ENCODE measurements around the gene KREMEN2. TPM values are rescaled to one million over a fixed set of nuclear protein-coding genes. Genes with fewer than 3 reads are reported as not detected.
"Not testable (repeated sequence)": the region's sequence is repeated elsewhere in the genome, so short reads cannot be mapped to it uniquely, and the experiment has no call there.

KREMEN2 gene
- 1 to 10 TPM; 1.0 to 3.3 (median 1.6) TPM for polyA plus RNA-seq (ENCODE audit: insufficient read length in 4 of 4)

- DNase-seq (ENCODE audit: low read depth in 4 of 4, low spot score in 3 of 4): no peak
Measured at GRCh38 chr16:2963723-2964474, at the start of gene KREMEN2. Gene KREMEN2 (plus strand): TSS chr16:2964275. CDS start chr16:2964521, 246 bp downstream.

GRCh38 chr16:2915196-2915929 lies 48.7 kb upstream of the KREMEN2 start:
- DNase-seq (ENCODE audit: low read depth in 4 of 4, low spot score in 3 of 4): no peak

- peak in 3 of 4 donors; percentile 56 to 68 (median 65) for DNase-seq (ENCODE audit: low read depth in 4 of 4, low spot score in 3 of 4)
Measured at GRCh38 chr16:2919511-2920255, 44.4 kb upstream of the KREMEN2 start.

- DNase-seq (ENCODE audit: low read depth in 4 of 4, low spot score in 3 of 4): no peak
Measured at GRCh38 chr16:2923481-2923880, 40.6 kb upstream of the KREMEN2 start.

- DNase-seq (ENCODE audit: low read depth in 4 of 4, low spot score in 3 of 4): no peak
Measured at GRCh38 chr16:2924901-2925755, 38.9 kb upstream of the KREMEN2 start.

- DNase-seq (ENCODE audit: low read depth in 4 of 4, low spot score in 3 of 4): no peak
Measured at GRCh38 chr16:2925951-2926649, 38.0 kb upstream of the KREMEN2 start.

- DNase-seq (ENCODE audit: low read depth in 4 of 4, low spot score in 3 of 4): no peak
Measured at GRCh38 chr16:2926650-2926999, 37.5 kb upstream of the KREMEN2 start.

GRCh38 chr16:2927010-2927646 lies 36.9 kb upstream of the KREMEN2 start:
- peak in 3 of 4 donors; percentile 74 to 77 (median 76) for DNase-seq (ENCODE audit: low read depth in 4 of 4, low spot score in 3 of 4)

GRCh38 chr16:2928151-2928550 lies 35.9 kb upstream of the KREMEN2 start:
- not testable (repeated sequence) for DNase-seq (ENCODE audit: low read depth in 4 of 4, low spot score in 3 of 4)

- DNase-seq (ENCODE audit: low read depth in 4 of 4, low spot score in 3 of 4): no peak
Measured at GRCh38 chr16:2928796-2929195, 35.3 kb upstream of the KREMEN2 start.

- DNase-seq (ENCODE audit: low read depth in 4 of 4, low spot score in 3 of 4): no peak
Measured at GRCh38 chr16:2929693-2930092, 34.4 kb upstream of the KREMEN2 start.

- DNase-seq (ENCODE audit: low read depth in 4 of 4, low spot score in 3 of 4): no peak
Measured at GRCh38 chr16:2930236-2930635, 33.8 kb upstream of the KREMEN2 start.

GRCh38 chr16:2931231-2931914 lies 32.7 kb upstream of the KREMEN2 start:
- not testable (repeated sequence) for DNase-seq (ENCODE audit: low read depth in 4 of 4, low spot score in 3 of 4)

- no peak for DNase-seq (ENCODE audit: low read depth in 4 of 4, low spot score in 3 of 4)
Measured at GRCh38 chr16:2933136-2933535, 30.9 kb upstream of the KREMEN2 start.

GRCh38 chr16:2933701-2934100 lies 30.4 kb upstream of the KREMEN2 start:
- DNase-seq (ENCODE audit: low read depth in 4 of 4, low spot score in 3 of 4): no peak

GRCh38 chr16:2934450-2934849 lies 29.6 kb upstream of the KREMEN2 start:
- no peak for DNase-seq (ENCODE audit: low read depth in 4 of 4, low spot score in 3 of 4)

- DNase-seq (ENCODE audit: low read depth in 4 of 4, low spot score in 3 of 4): no peak
Measured at GRCh38 chr16:2936436-2937011, 27.6 kb upstream of the KREMEN2 start.

GRCh38 chr16:2937170-2937569 lies 26.9 kb upstream of the KREMEN2 start:
- no peak for DNase-seq (ENCODE audit: low read depth in 4 of 4, low spot score in 3 of 4)
